ENCODE results near the gene BCL2L2.
A peak's percentile ranks its signal among the peaks of the same experiment; 100 is the strongest.

BCL2L2 gene

GRCh38 chr14:23294734-23295561 is 11.7 kb upstream of the BCL2L2 start:
- Histone ChIP-seq H3K9ac (ENCODE audit: low read depth, low read length) (no peak overlapping the region), H3K9me3 (ENCODE audit: control insufficient read depth, insufficient read depth, low read length) (no peaks in the 10 kb centered on the region), H3K4me1 (ENCODE audit: insufficient read depth, low read length) (no peaks in the 10 kb centered on the region), H3K36me3 (ENCODE audit: insufficient read depth, low read length) (no peaks in the 10 kb centered on the region)

- Histone ChIP-seq H3K36me3 (ENCODE audit: insufficient read depth, low read length) (no peaks in the 10 kb centered on the region), H3K9ac (ENCODE audit: low read depth, low read length) (no peak overlapping the region), H3K9me3 (ENCODE audit: control insufficient read depth, insufficient read depth, low read length) (no peaks in the 10 kb centered on the region), H3K4me1 (ENCODE audit: insufficient read depth, low read length) (no peaks in the 10 kb centered on the region; the same call in 1 of the 2 replicates)
Observed at GRCh38 chr14:23296012-23296777, 10.4 kb upstream of the BCL2L2 start.

GRCh38 chr14:23297096-23297495 is 9.5 kb upstream of the BCL2L2 start:
- no peak overlapping the region for H3K9ac ChIP-seq (ENCODE audit: low read depth, low read length)
- H3K4me1 ChIP-seq (ENCODE audit: insufficient read depth, low read length) = no peaks in the 10 kb centered on the region; the same call in 1 of the 2 replicates
- no peaks in the 10 kb centered on the region for H3K9me3 ChIP-seq (ENCODE audit: control insufficient read depth, insufficient read depth, low read length)
- no peaks in the 10 kb centered on the region for H3K36me3 ChIP-seq (ENCODE audit: insufficient read depth, low read length)

- H3K36me3 ChIP-seq (ENCODE audit: insufficient read depth, low read length) = no peaks in the 10 kb centered on the region
- H3K9ac ChIP-seq (ENCODE audit: low read depth, low read length) = no peak overlapping the region
- no peaks in the 10 kb centered on the region for H3K9me3 ChIP-seq (ENCODE audit: control insufficient read depth, insufficient read depth, low read length)
- no peaks in the 10 kb centered on the region; the same call in 1 of the 2 replicates for H3K4me1 ChIP-seq (ENCODE audit: insufficient read depth, low read length)
Observed at GRCh38 chr14:23297611-23298277, 8.9 kb upstream of the BCL2L2 start.

GRCh38 chr14:23299211-23299957 is 7.2 kb upstream of the BCL2L2 start:
- no peaks in the 10 kb centered on the region for H3K9me3 ChIP-seq (ENCODE audit: control insufficient read depth, insufficient read depth, low read length)
- no peak overlapping the region for H3K9ac ChIP-seq (ENCODE audit: low read depth, low read length)
- H3K4me1 ChIP-seq (ENCODE audit: insufficient read depth, low read length) = no peaks in the 10 kb centered on the region; the same call in 1 of the 2 replicates
- H3K36me3 ChIP-seq (ENCODE audit: insufficient read depth, low read length) = no peaks in the 10 kb centered on the region

- Histone ChIP-seq H3K9me3 (ENCODE audit: control insufficient read depth, insufficient read depth, low read length) (no peaks in the 10 kb centered on the region), H3K36me3 (ENCODE audit: insufficient read depth, low read length) (no peaks in the 10 kb centered on the region), H3K4me1 (ENCODE audit: insufficient read depth, low read length) (no peaks in the 10 kb centered on the region; the same call in 1 of the 2 replicates), H3K9ac (ENCODE audit: low read depth, low read length) (peak overlapping the region; percentile 47; the same call in 1 of the 2 replicates)
Observed at GRCh38 chr14:23299986-23300686, 6.5 kb upstream of the BCL2L2 start.

- Histone ChIP-seq H3K9ac (ENCODE audit: low read depth, low read length) (peak overlapping the region; percentile 47), H3K4me1 (ENCODE audit: insufficient read depth, low read length) (no peaks in the 10 kb centered on the region; the same call in 1 of the 2 replicates), H3K9me3 (ENCODE audit: control insufficient read depth, insufficient read depth, low read length) (no peaks in the 10 kb centered on the region), H3K36me3 (ENCODE audit: insufficient read depth, low read length) (no peaks in the 10 kb centered on the region)
Observed at GRCh38 chr14:23300687-23301223, 5.9 kb upstream of the BCL2L2 start.

- Histone ChIP-seq H3K36me3 (ENCODE audit: insufficient read depth, low read length) (no peaks in the 10 kb centered on the region), H3K9me3 (ENCODE audit: control insufficient read depth, insufficient read depth, low read length) (no peaks in the 10 kb centered on the region), H3K4me1 (ENCODE audit: insufficient read depth, low read length) (no peaks in the 10 kb centered on the region; the same call in 1 of the 2 replicates), H3K9ac (ENCODE audit: low read depth, low read length) (peak overlapping the region; percentile 74)
Observed at GRCh38 chr14:23301288-23301968, 5.2 kb upstream of the BCL2L2 start.

GRCh38 chr14:23301969-23302289 is 4.7 kb upstream of the BCL2L2 start:
- H3K9me3 ChIP-seq (ENCODE audit: control insufficient read depth, insufficient read depth, low read length) = no peaks in the 10 kb centered on the region
- peak overlapping the region; percentile 74; the same call in 1 of the 2 replicates for H3K9ac ChIP-seq (ENCODE audit: low read depth, low read length)
- no peaks in the 10 kb centered on the region; the same call in 1 of the 2 replicates for H3K4me1 ChIP-seq (ENCODE audit: insufficient read depth, low read length)
- no peaks in the 10 kb centered on the region for H3K36me3 ChIP-seq (ENCODE audit: insufficient read depth, low read length)

GRCh38 chr14:23302290-23303225 is 4.1 kb upstream of the BCL2L2 start, which contains the start of gene PPP1R3E:
PPP1R3E (minus strand) TSS chr14:23302859; CDS start chr14:23302576, 283 bp downstream.
- Histone ChIP-seq H3K36me3 (ENCODE audit: insufficient read depth, low read length) (no peaks in the 10 kb centered on the region), H3K4me1 (ENCODE audit: insufficient read depth, low read length) (no peaks in the 10 kb centered on the region; the same call in 1 of the 2 replicates), H3K9me3 (ENCODE audit: control insufficient read depth, insufficient read depth, low read length) (no peaks in the 10 kb centered on the region), H3K9ac (ENCODE audit: low read depth, low read length) (peak within 1 kb of the TSS; percentile 74; the same call in 1 of the 2 replicates)

GRCh38 chr14:23307146-23307530 is 505 bp downstream of the BCL2L2 start:
- no peaks in the 10 kb centered on the region for H3K36me3 ChIP-seq (ENCODE audit: insufficient read depth, low read length)
- no peaks in the 10 kb centered on the region for H3K9me3 ChIP-seq (ENCODE audit: control insufficient read depth, insufficient read depth, low read length)
- no peaks in the 10 kb centered on the region; the same call in 1 of the 2 replicates for H3K4me1 ChIP-seq (ENCODE audit: insufficient read depth, low read length)
- peak overlapping the region; percentile 94 for H3K9ac ChIP-seq (ENCODE audit: low read depth, low read length)
